ENCODE results near the gene MAGT1.
"Not testable (repeated sequence)": the region's sequence is repeated elsewhere in the genome, so short reads cannot be mapped to it uniquely, and the experiment has no call there.

The MAGT1 gene

DNA sequence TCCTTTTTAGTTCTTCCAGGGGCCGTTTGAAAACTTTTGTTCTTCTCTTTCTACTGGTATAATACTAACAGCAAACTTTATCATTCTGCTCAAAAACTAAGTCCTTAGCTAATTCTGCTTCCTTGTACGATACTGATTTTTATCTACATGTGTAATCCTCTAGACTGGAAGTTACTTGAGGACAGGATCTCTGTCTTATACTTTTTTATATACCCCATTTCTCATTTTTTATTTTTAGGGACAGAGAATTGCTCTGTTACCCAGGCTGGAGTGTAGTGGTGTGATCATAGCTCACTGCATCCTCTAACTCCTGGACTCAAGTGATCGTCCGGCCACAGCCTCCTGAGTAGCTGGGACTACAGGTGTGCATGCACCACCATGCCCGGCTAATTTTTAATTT, 6.3 kb upstream of the MAGT1 start:
- TF ChIP-seq, protein P1, sequence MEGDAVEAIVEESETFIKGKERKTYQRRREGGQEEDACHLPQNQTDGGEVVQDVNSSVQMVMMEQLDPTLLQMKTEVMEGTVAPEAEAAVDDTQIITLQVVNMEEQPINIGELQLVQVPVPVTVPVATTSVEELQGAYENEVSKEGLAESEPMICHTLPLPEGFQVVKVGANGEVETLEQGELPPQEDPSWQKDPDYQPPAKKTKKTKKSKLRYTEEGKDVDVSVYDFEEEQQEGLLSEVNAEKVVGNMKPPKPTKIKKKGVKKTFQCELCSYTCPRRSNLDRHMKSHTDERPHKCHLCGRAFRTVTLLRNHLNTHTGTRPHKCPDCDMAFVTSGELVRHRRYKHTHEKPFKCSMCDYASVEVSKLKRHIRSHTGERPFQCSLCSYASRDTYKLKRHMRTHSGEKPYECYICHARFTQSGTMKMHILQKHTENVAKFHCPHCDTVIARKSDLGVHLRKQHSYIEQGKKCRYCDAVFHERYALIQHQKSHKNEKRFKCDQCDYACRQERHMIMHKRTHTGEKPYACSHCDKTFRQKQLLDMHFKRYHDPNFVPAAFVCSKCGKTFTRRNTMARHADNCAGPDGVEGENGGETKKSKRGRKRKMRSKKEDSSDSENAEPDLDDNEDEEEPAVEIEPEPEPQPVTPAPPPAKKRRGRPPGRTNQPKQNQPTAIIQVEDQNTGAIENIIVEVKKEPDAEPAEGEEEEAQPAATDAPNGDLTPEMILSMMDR (IDR thresholded peaks at IDR 0.05; ENCODE audit: control insufficient read depth, insufficient read depth, low read depth, low read length, missing control alignments): no peak
- no peak overlapping the region for H3K4me3 ChIP-seq (ENCODE audit: control insufficient read depth, low read depth, low read length)
- no peak for DNase-seq (ENCODE audit: low read depth)

GRCh38 chrX:77900688-77901087, 5.5 kb upstream of the MAGT1 start:
- no peak for DNase-seq (ENCODE audit: low read depth)
- H3K4me3 ChIP-seq (ENCODE audit: control insufficient read depth, low read depth, low read length): peak overlapping the region; percentile 49; the same call in 1 of the 2 replicates
- TF ChIP-seq, protein P1 (IDR thresholded peaks at IDR 0.05; ENCODE audit: control insufficient read depth, insufficient read depth, low read depth, low read length, missing control alignments): no peak

DNA sequence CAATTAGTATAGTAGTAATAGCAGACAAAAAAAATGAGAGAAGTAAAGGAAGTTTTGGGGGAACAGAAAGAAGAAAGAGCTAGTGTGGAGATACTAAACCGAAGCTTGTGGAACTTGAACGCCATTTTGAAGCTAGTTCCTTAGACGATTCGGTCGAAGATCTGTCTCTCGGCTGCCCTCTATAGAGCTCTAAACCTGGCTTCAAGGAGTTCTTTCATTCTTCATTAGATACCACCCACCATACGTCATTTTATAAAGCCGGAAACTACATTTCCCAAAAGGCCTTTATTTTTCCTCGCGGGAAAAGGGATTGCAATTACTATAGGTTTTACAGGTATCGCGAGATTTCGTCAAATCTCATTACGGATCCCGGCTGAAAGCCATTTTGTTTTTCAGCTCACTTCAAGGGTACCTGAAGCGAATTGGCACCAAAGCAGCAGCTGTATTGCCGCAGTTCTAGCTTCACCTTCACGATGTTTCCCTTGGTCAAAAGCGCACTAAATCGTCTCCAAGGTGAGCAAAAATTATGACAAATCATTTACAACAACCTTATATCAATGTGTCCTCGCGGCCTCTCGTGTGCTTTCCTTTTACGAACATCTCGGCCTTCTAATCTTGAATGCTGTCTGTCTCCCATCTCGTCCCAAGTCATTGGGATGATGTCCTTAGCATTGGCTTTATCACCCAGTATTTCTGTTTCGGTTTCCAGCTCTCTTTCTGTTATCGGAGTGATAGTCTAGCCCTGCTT, 4.0 kb upstream of the MAGT1 start, which contains the start of gene COX7B:
Gene COX7B, plus strand, starts transcription at position 388 of the 748 bp plus-strand sequence. Its CDS starts 86 bp downstream, at position 474.
- TF ChIP-seq, protein P1 (IDR thresholded peaks at IDR 0.05; ENCODE audit: control insufficient read depth, insufficient read depth, low read depth, low read length, missing control alignments): peak; percentile 33
- peak within 1 kb of the TSS; percentile 49 for H3K4me3 ChIP-seq (ENCODE audit: control insufficient read depth, low read depth, low read length)
- peak; percentile 90 for DNase-seq (ENCODE audit: low read depth)

GRCh38 chrX:77893713-77894112, 1.5 kb downstream of the MAGT1 start:
- no peak for DNase-seq (ENCODE audit: low read depth)
- no peak overlapping the region for H3K4me3 ChIP-seq (ENCODE audit: control insufficient read depth, low read depth, low read length)
- TF ChIP-seq, protein P1 (IDR thresholded peaks at IDR 0.05; ENCODE audit: control insufficient read depth, insufficient read depth, low read depth, low read length, missing control alignments): no peak

DNA sequence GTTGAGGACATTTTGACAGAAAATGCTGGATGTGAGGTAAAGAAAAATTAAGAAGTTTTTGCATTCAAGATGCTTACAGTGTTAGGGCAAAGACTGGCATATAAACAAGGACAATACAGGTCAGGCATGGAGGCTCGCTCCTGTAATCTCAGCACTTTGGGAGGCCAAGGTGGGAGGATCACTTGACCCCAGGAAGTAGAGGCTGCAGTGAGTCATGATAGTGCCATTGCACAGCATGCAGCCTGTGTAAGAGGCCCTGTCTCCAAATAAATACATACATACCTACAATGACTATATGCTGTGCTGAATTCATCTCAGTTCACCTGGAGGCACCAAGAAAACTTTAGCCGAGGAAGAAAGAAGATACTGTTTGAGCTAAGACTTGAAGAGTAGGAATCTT, 2.3 kb downstream of the MAGT1 start:
- DNase-seq (ENCODE audit: low read depth): no peak
- H3K4me3 ChIP-seq (ENCODE audit: control insufficient read depth, low read depth, low read length): no peak overlapping the region
- TF ChIP-seq, protein P1 (IDR thresholded peaks at IDR 0.05; ENCODE audit: control insufficient read depth, insufficient read depth, low read depth, low read length, missing control alignments): no peak

DNA sequence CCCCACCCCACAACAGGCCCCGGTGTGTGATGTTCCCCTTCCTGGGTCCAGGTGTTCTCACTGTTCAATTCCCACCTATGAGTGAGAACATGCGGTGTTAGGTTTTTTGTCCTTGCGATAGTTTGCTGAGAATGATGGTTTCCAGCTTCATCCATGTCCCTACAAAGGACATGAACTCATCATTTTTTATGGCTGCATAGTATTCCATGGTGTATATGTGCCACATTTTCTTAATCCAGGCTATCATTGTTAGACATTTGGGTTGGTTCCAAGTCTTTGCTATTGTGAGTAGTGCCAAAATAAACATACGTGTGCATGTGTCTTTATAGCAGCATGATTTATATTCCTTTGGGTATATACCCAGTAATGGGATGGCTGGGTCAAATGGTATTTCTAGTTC, 13.8 kb downstream of the MAGT1 start:
- not testable (repeated sequence) for DNase-seq (ENCODE audit: low read depth)

GRCh38 chrX:77875372-77875771, 19.9 kb downstream of the MAGT1 start:
- TF ChIP-seq, protein P1 (IDR thresholded peaks at IDR 0.05; ENCODE audit: control insufficient read depth, insufficient read depth, low read depth, low read length, missing control alignments): no peak
- H3K4me3 ChIP-seq (ENCODE audit: control insufficient read depth, low read depth, low read length): no peak overlapping the region
- DNase-seq (ENCODE audit: low read depth): no peak

More for the DNA sequence above, 13.8 kb downstream of the MAGT1 start:
- not testable (repeated sequence) for H3K4me3 ChIP-seq (ENCODE audit: control insufficient read depth, low read depth, low read length)

- H3K4me3 ChIP-seq (ENCODE audit: control insufficient read depth, low read depth, low read length); DNase-seq (ENCODE audit: low read depth): not testable (repeated sequence)
Observed at GRCh38 chrX:77831544-77831943, 63.7 kb downstream of the MAGT1 start.

- DNase-seq (ENCODE audit: low read depth); H3K4me3 ChIP-seq (ENCODE audit: control insufficient read depth, low read depth, low read length): not testable (repeated sequence)
Observed at GRCh38 chrX:77821989-77822388, 73.2 kb downstream of the MAGT1 start.
